Fibroblast of pulmonary artery (primary cell): Measurements from ENCODE around the gene RSPH1.
"Not testable (repeated sequence)": the region's sequence is repeated elsewhere in the genome, so short reads cannot be mapped to it uniquely, and the experiment has no call there.

Experiments used
- DNase-seq: peaks from one replicate; pipeline ENCODE4 v3.0.0-alpha.2; 2010; ENCODE audit warnings: low read depth
- H3K4me3 ChIP-seq: replicated peaks from 2 replicates; pipeline ENCODE4 v1.5.1; 2011; ENCODE audit warnings: low read depth, mild to moderate bottlenecking, control low read depth, low read length, moderate library complexity
- CTCF ChIP-seq: IDR thresholded peaks from 2 replicates; pipeline ENCODE4 v1.5.1; 2011; ENCODE audit warnings: mild to moderate bottlenecking, control low read depth, low read length, inconsistent platforms; ENCODE audit errors: missing control alignments

RSPH1 gene

DNA sequence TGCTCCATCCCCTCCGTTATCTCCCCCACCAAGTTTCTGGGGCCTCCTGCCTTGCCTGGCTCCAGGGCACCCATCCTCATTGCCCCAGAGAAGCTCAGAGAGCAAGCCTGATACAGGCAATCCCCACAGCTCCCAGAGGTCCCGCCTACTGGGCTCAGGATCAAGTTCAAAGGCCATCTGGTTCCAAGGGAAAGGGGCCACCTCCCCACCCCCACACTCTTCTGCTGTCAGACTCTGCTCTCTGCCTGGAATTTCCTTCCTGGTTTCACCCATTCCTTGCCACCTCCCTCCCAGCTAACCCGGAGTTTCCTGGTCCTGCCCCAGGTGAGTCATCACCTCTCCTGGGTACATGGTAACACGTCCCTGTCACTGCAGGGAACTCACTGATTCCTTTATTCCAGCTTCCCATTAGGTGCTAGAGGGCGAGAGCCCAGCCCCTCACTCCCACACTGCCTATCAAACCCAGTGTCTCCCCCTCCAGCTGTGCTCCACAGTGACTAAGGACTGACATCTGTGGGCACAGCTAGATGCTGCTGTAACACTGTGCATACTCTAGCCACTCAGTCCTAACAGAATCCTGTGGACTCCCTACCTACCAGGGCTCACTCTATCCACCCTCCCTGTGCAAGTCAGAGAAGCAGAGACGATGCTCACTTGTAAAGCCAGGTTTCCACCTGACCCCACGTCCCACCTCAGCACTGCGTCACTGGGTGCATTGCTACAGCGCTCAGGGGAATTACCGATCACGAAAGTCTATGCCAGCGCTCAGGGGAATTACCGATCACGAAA, 21.8 kb downstream of the RSPH1 start:
- DNase-seq: peak; percentile 18
- no peak overlapping the region for H3K4me3 ChIP-seq
- TF ChIP-seq CTCF: no peak

- no peak overlapping the region for H3K4me3 ChIP-seq
- no peak for DNase-seq
- TF ChIP-seq CTCF: no peak
Observed at GRCh38 chr21:42473498-42474042, 22.5 kb downstream of the RSPH1 start.

- DNase-seq: no peak
- H3K4me3 ChIP-seq: no peak overlapping the region
- no peak for TF ChIP-seq CTCF
Observed at GRCh38 chr21:42472521-42472920, 23.5 kb downstream of the RSPH1 start.

GRCh38 chr21:42471716-42472330, 24.2 kb downstream of the RSPH1 start:
- no peak for DNase-seq
- no peak overlapping the region for H3K4me3 ChIP-seq
- TF ChIP-seq CTCF: no peak

- TF ChIP-seq CTCF: no peak
- DNase-seq: no peak
- H3K4me3 ChIP-seq: no peak overlapping the region
Observed at GRCh38 chr21:42471206-42471605, 24.8 kb downstream of the RSPH1 start.

DNA sequence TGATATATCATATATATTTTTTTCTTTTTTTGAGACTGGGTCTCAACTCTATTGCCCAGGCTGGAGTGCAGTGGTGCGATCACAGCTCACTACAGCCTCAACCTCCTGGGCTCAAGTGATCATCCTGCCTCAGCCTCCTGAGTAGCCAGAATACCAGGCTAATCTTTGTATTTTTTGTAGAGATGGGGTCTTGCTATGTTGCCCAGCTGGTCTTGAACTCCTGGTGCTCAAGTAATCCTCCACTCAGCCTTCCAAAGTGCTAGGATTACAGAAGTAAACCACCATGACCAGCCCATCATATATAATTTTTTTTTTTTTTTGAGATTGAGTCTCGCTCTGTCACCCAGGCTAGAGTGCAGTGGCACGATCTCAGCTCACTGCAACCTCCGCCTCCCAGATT, 26.3 kb downstream of the RSPH1 start:
- H3K4me3 ChIP-seq, DNase-seq: not testable (repeated sequence)

DNA sequence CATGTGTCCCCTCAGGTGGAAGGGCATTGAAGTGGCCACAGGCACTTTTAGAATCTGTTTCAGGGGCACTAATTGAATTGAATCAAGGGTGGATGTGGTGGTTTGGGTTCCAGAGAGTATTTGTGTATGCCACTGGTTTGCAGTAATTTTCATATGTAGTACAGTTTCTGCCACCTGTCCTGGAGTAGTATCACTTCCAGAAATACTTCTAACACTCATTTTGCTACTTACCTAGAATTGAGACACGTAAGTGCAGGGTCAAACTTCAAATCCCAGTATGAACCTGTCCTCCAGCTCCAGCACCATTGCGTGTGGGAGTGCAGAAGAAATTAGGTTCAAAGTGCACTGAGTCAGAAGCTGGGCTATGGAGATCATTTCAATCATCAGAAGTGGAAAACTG, 26.8 kb downstream of the RSPH1 start:
- H3K4me3 ChIP-seq: no peak overlapping the region
- no peak for TF ChIP-seq CTCF
- no peak for DNase-seq
